Measurements from ENCODE around the gene CUL5. TPM values are rescaled to one million over a fixed set of nuclear protein-coding genes. Genes with fewer than 3 reads are reported as not detected.

The CUL5 gene
- total RNA-seq, 4 donors from 2014 or later = 40.6 to 83.5 (median 66.5) TPM

GRCh38 chr11:108012139-108012725 lies 3.5 kb downstream of the CUL5 start:
- intact Hi-C loops (cut with DNase I; ENCODE audit: low total_unique reads) (no loop called here), in situ Hi-C loops (cut with MboI; ENCODE audit: low sequenced_read_pairs in 4 of 4) (loop anchor here in 1 of 4 donors (25.0 kb wide), 1 partner anchor 650 kb away; the partner anchor contains the start of gene DDX10)

GRCh38 chr11:108016647-108017046 lies 7.9 kb downstream of the CUL5 start:
- Histone ChIP-seq H3K36me3 (no peaks in the 10 kb centered on the region), H3K4me1 (peaks cover 64 to 66% of the 10 kb centered on the region in 2 donors), H3K9me3 (no peaks in the 10 kb centered on the region), H3K27me3 (no peaks in the 10 kb centered on the region), H3K27ac (peak overlapping the region in 1 of 4 donors; percentile 15), H3K4me3 (no peak overlapping the region)
- intact Hi-C loops (cut with DNase I; ENCODE audit: low total_unique reads) = no loop called here
- in situ Hi-C loops (cut with MboI; ENCODE audit: low sequenced_read_pairs in 4 of 4) = loop anchor here in 1 of 4 donors (25.0 kb wide), 1 partner anchor 646 kb away; the partner anchor contains the start of gene DDX10
- DNase-seq (no peak), ATAC-seq (no peak)
- TF ChIP-seq POLR2A (IDR thresholded peaks at IDR 0.05) = no peak
- TF ChIP-seq, protein P1, sequence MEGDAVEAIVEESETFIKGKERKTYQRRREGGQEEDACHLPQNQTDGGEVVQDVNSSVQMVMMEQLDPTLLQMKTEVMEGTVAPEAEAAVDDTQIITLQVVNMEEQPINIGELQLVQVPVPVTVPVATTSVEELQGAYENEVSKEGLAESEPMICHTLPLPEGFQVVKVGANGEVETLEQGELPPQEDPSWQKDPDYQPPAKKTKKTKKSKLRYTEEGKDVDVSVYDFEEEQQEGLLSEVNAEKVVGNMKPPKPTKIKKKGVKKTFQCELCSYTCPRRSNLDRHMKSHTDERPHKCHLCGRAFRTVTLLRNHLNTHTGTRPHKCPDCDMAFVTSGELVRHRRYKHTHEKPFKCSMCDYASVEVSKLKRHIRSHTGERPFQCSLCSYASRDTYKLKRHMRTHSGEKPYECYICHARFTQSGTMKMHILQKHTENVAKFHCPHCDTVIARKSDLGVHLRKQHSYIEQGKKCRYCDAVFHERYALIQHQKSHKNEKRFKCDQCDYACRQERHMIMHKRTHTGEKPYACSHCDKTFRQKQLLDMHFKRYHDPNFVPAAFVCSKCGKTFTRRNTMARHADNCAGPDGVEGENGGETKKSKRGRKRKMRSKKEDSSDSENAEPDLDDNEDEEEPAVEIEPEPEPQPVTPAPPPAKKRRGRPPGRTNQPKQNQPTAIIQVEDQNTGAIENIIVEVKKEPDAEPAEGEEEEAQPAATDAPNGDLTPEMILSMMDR (IDR thresholded peaks at IDR 0.05 in 4 of 5, conservative IDR thresholded peaks at IDR 0.05 in 1 of 5) = no peak

More at GRCh38 chr11:108012139-108012725, 3.5 kb downstream of the CUL5 start:
- no peaks in the 10 kb centered on the region for H3K9me3 ChIP-seq
- no peaks in the 10 kb centered on the region for H3K27me3 ChIP-seq
- ATAC-seq = no peak
- H3K4me1 ChIP-seq = peaks cover 50 to 57% of the 10 kb centered on the region in 2 donors
- H3K4me3 ChIP-seq = no peak overlapping the region
- no peaks in the 10 kb centered on the region for H3K36me3 ChIP-seq
- H3K27ac ChIP-seq = peak overlapping the region; percentile 95 to 98 (median 96)
- no peak for DNase-seq
- no peak for TF ChIP-seq POLR2A (IDR thresholded peaks at IDR 0.05)
- TF ChIP-seq, protein P1 (IDR thresholded peaks at IDR 0.05 in 4 of 5, conservative IDR thresholded peaks at IDR 0.05 in 1 of 5) = no peak

- in situ Hi-C loops (cut with MboI; ENCODE audit: low sequenced_read_pairs in 4 of 4) (loop anchor here in 1 of 4 donors (25.0 kb wide), 1 partner anchor 644 kb away; the partner anchor contains the start of gene DDX10), intact Hi-C loops (cut with DNase I; ENCODE audit: low total_unique reads) (no loop called here)
- Histone ChIP-seq H3K4me1 (peaks cover 44 to 46% of the 10 kb centered on the region in 2 donors), H3K4me3 (no peak overlapping the region), H3K9me3 (no peaks in the 10 kb centered on the region), H3K27ac (peak overlapping the region in 2 of 4 donors; percentile 75 to 77), H3K36me3 (no peaks in the 10 kb centered on the region), H3K27me3 (no peaks in the 10 kb centered on the region)
- TF ChIP-seq, protein P1 (IDR thresholded peaks at IDR 0.05 in 4 of 5, conservative IDR thresholded peaks at IDR 0.05 in 1 of 5) = no peak
- TF ChIP-seq POLR2A (IDR thresholded peaks at IDR 0.05) = no peak
- DNase-seq (no peak), ATAC-seq (no peak)
Measured at GRCh38 chr11:108018708-108019107, 10.0 kb downstream of the CUL5 start.

DNA sequence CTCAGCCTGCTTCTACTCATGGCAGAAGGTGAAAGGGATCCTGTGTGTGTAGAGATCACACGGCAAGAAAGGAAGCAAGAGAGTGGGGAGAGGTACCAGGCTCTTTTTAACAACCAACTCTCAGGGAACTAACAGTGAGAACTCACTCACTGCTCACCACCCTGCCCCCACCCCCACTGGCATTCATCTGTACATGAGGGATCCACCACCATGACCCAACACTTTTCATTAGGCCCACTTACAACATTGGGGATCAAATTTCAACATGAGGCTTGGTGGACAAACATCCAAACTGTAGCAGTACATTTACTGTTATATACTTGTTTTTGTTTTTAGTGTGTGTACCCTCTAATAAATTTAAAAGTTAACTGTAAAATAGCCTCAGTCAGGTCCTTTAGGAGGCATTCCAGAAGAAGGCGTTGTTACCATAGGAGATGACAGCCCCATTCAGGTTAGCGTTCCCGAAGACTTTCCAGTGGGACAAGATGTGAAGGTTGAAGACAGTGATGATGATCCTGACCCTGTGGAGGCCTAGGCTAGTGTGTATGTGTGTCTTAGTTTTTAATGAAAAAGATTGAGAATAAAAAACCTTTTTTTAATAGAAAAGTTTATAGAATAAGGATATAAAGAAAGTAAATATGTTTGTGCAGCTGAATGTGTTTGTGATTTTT lies 11.3 kb downstream of the CUL5 start:
- Histone ChIP-seq H3K27me3 (no peaks in the 10 kb centered on the region), H3K36me3 (no peaks in the 10 kb centered on the region), H3K9me3 (no peaks in the 10 kb centered on the region), H3K4me1 (peaks cover 41 to 49% of the 10 kb centered on the region in 2 donors), H3K27ac (peak overlapping the region; percentile 51 to 77 (median 70)), H3K4me3 (no peak overlapping the region)
- peak; percentile 24 to 80 for DNase-seq
- in situ Hi-C loops (cut with MboI; ENCODE audit: low sequenced_read_pairs in 4 of 4) = loop anchor here in 1 of 4 donors (25.0 kb wide), 1 partner anchor 642 kb away; the partner anchor contains the start of gene DDX10
- peak; percentile 82 to 95 for ATAC-seq
- TF ChIP-seq, protein P1 (IDR thresholded peaks at IDR 0.05 in 4 of 5, conservative IDR thresholded peaks at IDR 0.05 in 1 of 5) = no peak
- no peak for TF ChIP-seq POLR2A (IDR thresholded peaks at IDR 0.05)
- intact Hi-C loops (cut with DNase I; ENCODE audit: low total_unique reads) = loop anchor here (2.0 kb wide), 1 partner anchor 15 kb away; no protein-coding TSS in a partner anchor

Data from gastrocnemius medialis (tissue), 4 donors.